Cardiac fibroblast (primary cell): ENCODE data around the gene ADAMTS17.
"Not testable (repeated sequence)": the region's sequence is repeated elsewhere in the genome, so short reads cannot be mapped to it uniquely, and the experiment has no call there.

ENCODE experiments used
- DNase-seq, 2 donors: peaks; one replicate each; pipeline versions ENCODE4 v3.0.0 to v3.0.0-alpha.2; 2010; ENCODE audit warnings: low read depth in 2 of 2
- H3K4me3 ChIP-seq, 2 donors: replicated peaks in 1 of 2; 1 replicate in 1 of 2; 2 replicates in 1 of 2; pipeline ENCODE4 v1.5.1; 2011; ENCODE audit warnings: low read depth in 2 of 2, low read length in 2 of 2, mild to moderate bottlenecking in 2 of 2, moderate library complexity in 1 of 2
- CTCF ChIP-seq: IDR thresholded peaks from one replicate; pipeline ENCODE4 v1.5.1; 2011; ENCODE audit warnings: low read depth, mild to moderate bottlenecking, low read length, inconsistent platforms

ADAMTS17 gene

GRCh38 chr15:100339999-100340398 lies 1.8 kb downstream of the ADAMTS17 start:
- no peak overlapping the region for H3K4me3 ChIP-seq
- TF ChIP-seq CTCF = no peak
- DNase-seq = no peak

- not testable (repeated sequence) for DNase-seq, H3K4me3 ChIP-seq
These were observed 2.3 kb downstream of the ADAMTS17 start for GRCh38 chr15:100339451-100339850.

GRCh38 chr15:100338971-100339444 lies 2.8 kb downstream of the ADAMTS17 start:
- TF ChIP-seq CTCF = peak; percentile 39
- peak; percentile 49 to 88 for DNase-seq
- no peak overlapping the region for H3K4me3 ChIP-seq

- no peak overlapping the region for H3K4me3 ChIP-seq
- no peak for DNase-seq
- no peak for TF ChIP-seq CTCF
These were observed 3.5 kb downstream of the ADAMTS17 start for GRCh38 chr15:100338247-100338646.

- TF ChIP-seq CTCF = no peak
- no peak overlapping the region for H3K4me3 ChIP-seq
These were observed 4.4 kb downstream of the ADAMTS17 start for GRCh38 chr15:100337096-100338044.

GRCh38 chr15:100336061-100336460 lies 5.7 kb downstream of the ADAMTS17 start:
- H3K4me3 ChIP-seq = no peak overlapping the region
- no peak for TF ChIP-seq CTCF
- DNase-seq = no peak

More at GRCh38 chr15:100337096-100338044, 4.4 kb downstream of the ADAMTS17 start:
- no peak for DNase-seq

GRCh38 chr15:100335335-100335999 lies 6.3 kb downstream of the ADAMTS17 start:
- TF ChIP-seq CTCF = no peak
- H3K4me3 ChIP-seq = no peak overlapping the region
- no peak for DNase-seq
